A204.1 (cell line): ENCODE results near the gene PSMD1.
"Not testable (repeated sequence)": the region's sequence is repeated elsewhere in the genome, so short reads cannot be mapped to it uniquely, and the experiment has no call there.

ENCODE experiments used
- FAIRE-seq: peaks from 2 replicates; lab custom pipeline; 2012; peaks lifted over from hg19 to GRCh38; lab: Jason Lieb, UNC

The PSMD1 gene

GRCh38 chr2:231161252-231161839, 104.7 kb downstream of the PSMD1 start:
- FAIRE-seq, result no peak

DNA sequence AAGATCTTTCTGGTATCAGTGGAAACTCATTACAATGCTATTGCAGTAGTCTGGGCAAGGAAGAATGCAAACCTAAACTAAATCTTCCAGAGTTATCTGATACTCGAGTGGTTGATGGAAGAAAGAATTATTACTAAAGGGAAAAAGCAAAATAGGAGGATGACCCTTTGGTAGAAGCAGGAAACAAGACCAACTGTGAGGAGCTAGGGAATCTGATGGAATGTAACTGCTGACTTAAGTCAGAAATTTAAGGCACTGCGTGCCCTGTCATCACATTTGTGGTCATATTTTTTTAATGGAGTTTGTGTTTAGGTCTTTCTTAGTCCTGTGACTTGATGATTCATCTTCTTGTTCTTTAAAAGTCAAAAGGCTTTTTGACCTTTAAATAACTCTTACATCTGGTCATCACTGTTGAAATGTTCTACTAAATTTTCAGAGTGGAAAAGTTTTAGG, 105.2 kb downstream of the PSMD1 start:
- no peak for FAIRE-seq

DNA sequence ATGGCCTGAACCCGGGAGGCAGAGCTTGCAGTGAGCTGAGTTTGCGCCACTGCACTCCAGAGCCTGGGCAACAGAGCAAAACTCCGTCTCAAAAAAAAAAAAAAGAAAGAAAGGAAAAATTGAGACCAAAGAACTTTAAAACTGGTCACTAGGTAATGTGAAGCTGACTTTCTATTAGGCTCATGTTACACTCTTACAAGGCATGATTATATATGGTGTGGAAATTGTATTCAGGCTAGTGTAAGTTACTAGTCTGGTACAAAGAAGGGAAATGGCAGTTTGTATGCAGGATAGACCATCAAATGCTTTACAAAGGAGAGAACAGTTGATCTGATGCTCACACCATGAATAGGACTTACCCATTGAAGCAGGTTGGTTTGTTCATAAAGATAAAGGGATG, 106.3 kb downstream of the PSMD1 start:
- no peak for FAIRE-seq

DNA sequence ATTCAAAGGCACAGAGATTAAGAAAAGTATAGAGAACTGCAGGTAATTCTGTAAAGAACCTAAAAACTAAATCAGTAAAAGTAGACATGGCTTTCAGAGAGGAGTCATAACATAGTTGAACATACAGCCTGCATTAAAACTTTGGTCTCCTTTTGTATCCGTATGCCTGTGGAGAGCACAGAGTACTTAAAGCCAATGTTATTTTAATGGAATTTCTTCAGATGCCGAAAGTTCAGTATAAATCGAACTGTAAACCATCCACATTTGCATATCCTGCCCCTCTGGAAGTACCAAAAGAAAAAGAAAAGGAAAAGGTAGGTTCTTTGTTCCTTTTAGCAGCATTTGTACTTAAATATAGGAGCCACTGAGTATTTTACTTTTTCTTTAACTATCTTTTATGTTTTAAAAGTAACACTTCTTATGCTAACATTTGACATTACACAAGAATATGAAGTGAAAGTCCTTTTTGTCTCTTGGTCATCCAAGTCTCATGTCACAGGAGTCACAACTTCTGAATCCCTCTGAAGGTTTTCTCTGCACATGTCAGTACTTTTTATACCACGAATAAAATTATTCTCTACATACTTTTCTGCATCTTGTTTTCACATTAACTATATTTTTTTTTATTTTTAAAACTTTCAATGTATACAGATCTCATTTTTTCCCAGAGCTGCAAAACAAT, 106.9 kb downstream of the PSMD1 start:
- no peak for FAIRE-seq

DNA sequence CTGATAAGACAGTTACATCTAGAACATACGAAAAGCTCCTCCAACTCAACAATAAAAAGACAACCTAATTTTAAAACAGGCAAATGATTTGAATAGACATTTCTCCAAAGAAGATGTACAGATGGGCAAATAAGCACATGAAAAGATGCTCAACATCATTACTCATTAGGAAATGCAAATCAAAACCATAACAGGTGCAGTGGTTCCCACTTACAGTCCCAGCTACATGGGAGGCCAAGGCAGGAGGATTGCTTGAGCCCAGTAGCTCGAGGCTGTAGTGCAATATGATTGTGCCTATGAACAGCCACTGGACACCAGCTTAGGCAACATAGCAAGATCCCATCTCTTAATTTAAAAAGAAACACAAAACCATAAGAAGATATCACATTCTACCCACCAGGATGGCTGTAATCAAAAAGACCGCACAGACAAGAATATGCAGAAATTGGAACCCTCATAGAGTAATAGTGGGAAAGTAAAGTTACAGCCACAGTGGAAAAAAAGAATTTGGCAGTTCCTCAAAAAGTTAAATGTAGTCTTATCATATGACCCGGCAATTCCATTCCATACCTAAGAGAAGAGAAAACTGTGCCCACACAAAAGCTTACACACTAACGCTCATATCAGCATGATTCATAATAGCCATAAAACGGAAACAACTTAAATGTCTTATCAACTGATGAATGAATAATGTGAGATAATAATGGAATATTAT, 111.2 kb downstream of the PSMD1 start:
- no peak for FAIRE-seq

- no peak for FAIRE-seq
These were observed 111.9 kb downstream of the PSMD1 start for GRCh38 chr2:231168460-231169139.

DNA sequence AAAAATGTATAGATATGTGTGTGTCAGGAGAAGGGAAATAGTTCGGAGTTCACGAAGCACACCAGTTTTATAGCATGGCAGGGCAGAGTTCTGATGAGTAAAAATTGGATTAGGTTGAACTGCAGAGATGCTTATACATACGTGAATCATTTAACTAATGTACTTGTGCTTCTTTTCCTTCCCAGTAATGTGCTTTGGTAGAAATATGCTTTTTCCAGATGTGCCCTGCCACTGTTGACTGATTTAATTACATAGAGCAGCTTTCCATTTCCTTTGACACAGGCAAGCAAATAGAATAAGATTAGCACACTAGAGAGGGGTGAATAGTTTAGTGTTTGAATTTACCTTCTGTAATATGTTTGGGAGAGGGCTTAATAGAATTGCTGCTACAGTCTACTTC, 112.8 kb downstream of the PSMD1 start:
- no peak for FAIRE-seq

- FAIRE-seq, result no peak
These were observed 113.4 kb downstream of the PSMD1 start for GRCh38 chr2:231170055-231170454.

DNA sequence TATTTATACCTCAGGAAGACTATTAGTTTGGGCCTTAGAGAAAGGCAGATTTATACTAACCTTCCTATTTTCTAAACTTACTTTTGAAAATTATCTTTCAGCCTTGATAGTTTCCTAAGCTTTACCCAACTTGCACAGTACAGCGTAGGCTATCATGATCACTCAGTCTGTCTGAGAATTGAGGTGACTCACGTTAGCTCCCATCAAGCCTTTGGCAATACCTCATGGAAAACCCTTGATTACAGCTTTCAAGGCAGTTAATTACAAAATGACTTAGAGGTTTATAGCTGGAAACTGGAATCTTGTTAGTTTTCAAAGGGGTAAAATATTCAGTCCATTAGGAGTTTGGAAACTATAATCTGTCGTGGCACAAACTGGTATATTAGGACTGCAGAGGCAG, 115.4 kb downstream of the PSMD1 start:
- no peak for FAIRE-seq

DNA sequence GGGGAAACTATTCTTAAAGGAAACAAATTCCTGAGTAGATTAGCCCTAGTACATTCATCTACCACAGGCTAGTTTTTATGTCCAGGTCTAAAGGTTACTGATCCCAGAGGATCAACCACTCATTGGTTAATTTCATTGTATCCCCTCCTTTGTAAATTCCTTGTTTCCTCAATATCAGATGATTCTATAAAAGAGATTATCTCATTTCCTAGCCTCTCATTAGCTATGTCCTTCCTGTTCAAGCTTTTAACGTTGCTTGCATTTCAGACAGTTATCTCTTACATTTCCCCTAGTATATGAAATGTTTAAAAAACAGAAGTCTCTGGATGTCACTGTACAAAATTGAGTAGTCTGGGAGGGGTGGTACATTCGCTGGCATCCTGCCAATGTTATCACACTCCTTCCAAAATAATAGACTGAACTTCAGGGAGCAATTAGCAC, 117.6 kb downstream of the PSMD1 start:
- no peak for FAIRE-seq

- no peak for FAIRE-seq
These were observed 119.4 kb downstream of the PSMD1 start for GRCh38 chr2:231176066-231176465.

DNA sequence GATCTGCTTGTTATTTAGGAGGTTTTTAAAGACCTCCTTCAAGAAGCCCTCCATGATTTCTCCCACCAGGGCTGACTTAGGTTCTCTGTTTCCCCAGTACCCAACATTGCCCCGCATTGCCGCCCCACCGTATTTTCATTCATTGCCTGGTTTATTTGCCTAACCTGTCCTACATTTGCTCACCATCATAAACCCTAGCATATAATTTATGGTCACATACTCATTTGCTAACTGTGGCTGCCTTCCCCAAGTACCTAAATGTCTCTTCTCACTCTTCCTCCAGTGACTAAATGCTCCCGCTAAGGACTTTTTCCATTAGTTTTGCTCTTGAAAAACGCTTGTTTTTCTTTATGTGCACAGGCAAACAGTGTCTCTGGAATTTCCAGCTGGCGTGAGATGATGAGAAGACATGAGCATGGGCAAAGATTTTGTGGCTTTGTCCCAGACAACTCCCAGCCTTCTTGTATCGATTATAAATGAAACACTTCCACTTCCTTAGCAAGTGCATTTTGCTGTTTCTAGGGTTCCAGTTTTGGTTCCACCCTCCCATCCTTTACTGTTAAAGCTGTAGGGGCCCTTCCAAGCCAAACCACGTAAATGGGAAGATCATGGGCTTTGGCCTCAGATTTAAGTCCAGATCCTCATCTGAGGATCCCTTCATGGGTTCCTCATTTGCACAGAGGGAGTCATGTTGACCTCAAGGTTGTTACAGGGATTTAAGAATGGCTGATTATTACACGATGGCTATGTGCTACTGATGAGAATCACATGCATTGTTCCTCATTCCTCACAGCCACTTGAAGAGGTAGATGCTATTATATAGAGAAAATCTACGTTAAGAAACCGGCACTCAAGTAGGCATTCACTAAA, 120.7 kb downstream of the PSMD1 start:
- FAIRE-seq, result no peak

DNA sequence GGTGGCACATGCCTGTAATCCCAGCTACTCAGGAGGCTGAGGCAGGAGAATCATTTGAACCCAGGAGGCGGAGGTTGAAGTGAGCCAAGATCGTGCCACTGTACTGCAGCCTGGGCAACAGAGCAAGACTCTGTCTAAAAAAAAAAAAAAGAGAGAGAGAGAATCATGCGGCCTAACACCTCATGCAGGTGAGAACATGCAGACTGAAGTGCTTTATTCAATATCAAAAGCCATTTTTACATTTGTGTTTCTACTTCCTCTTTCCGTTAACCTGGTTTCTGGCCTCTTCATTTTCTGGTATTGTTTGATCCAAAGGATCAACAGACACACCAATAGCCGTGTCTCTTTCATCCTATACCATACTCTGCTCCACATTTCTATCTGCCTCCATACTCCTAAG, 122.1 kb downstream of the PSMD1 start:
- not testable (repeated sequence) for FAIRE-seq

GRCh38 chr2:231181860-231182512, 125.3 kb downstream of the PSMD1 start:
- FAIRE-seq, result no peak

DNA sequence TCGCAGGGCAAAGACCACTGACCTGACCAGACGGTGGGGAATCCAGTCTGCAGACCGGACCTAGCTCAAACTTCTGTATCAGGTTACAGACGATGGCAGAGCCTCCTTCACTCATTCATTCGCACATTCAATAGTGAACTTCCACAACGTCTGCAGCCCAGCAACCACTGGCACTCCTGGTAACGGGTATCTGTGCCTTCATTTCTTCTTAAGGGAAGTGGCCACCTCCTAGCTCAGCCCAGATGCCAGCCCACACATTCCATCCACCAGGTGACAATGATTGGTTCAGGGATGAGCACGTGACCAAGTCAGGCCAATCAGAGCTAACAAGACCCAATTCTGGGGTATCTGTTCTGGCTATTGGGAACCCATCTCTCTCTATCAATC, 125.8 kb downstream of the PSMD1 start:
- FAIRE-seq, result no peak

DNA sequence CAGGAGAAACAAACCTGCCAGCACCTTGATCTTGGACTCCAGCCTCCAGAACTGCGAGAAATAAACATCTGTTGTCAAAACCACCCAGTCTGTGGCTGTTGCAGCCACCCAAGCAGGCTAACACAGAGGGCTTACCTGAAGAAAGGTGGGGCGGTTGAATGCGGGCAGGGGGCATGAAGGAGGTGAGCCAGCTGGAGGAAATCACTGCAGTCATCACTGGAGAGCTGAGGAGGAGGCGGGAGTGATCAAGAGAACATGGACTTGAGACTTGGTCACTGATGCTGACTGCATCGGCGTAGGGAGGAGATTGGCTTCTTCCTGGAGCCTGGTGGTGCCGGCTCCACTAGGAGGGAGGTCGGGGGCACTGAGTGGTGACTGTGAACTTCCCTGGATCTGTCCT, 127.2 kb downstream of the PSMD1 start:
- no peak for FAIRE-seq

- FAIRE-seq, result no peak
These were observed 127.7 kb downstream of the PSMD1 start for GRCh38 chr2:231184319-231184718.

DNA sequence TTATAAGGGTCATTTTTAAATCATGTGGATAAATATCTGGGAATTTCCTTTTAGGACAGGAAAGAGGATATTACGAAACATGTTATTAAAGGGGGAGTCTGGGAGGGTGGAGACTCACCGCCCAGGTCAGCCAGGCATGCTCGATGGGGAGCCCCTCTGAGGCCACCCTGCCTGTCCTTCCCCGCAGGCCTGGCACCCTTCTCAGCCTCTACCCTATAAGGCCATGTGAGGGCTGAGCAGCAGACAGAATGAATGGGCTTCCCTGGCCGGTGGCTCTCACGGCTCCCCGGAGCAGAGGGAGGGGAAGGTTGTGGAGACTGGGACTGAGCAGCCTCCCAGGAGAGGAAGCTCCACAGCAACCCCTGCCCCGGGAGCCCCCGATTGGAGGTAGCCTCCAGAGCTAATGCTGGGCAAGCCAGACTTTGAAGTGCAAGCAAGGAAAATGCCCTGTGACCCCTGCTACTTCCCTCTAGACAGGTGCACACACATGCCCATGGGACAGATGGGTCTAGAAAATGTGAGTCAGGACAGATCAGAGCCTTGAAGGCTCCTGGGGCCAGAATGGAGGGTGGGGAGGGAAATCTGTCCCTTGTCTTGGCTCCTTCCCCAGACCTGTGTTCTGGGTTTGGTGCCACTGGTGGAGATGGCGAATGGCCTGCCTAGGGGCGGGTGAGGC, 128.5 kb downstream of the PSMD1 start:
- FAIRE-seq, result no peak

DNA sequence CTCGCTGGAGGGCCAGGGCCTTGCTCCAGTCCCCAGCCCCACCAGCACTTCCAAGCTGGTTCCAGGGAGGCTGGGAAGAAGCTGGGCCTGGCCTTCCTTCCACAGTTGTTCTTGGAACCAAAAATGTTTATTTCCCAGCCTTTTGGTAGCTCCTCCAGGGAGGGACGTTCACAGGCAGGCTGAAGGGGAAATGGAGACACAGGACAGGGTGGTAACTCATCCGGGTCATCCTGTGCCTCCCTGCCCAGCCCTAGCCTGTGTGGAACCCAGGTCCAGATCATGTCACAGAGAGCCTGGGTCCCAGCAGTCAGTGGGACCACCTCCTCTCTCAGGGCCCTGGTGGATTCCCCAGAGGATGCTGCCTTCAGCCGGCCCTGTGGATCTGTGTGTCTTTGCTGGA, 129.2 kb downstream of the PSMD1 start:
- FAIRE-seq, result no peak

GRCh38 chr2:231186325-231186724, 129.7 kb downstream of the PSMD1 start:
- FAIRE-seq, result no peak
